IMR-90 (cell line): ENCODE measurements around the gene ANKMY1. TPM values are rescaled to one million over a fixed set of nuclear protein-coding genes. Genes with fewer than 3 reads are reported as not detected.

Source experiments
- ATAC-seq: fragments of 200-7000 bp; cut with Tn5 transposase; 2 replicates; pipeline ENCODE4 v1.9.1; 2020; ENCODE audit warnings: low read depth, mild to moderate bottlenecking, moderate library complexity
- BruUV-seq: library from RNA; stranded (reverse); fragments of 400-500 nt; replicated peaks from 2 replicates; lab custom pipeline; 2021; lab: Mats Ljungman, UMichigan
- CTCF ChIA-PET: fragments of 300-600 bp; formaldehyde crosslinking; extraction: SDS; loops from one replicate; lab custom pipeline; 2021; ENCODE audit warnings: antibody characterized with exemption; lab: Yijun Ruan, JAX
- POLR2A ChIA-PET: fragments of 300-600 bp; sonication (Branson Sonifier 250); formaldehyde crosslinking; loops from one replicate; lab custom pipeline; 2022; ENCODE audit warnings: antibody characterized with exemption; ENCODE audit not compliant: unreplicated experiment; lab: Charles Lee
- DNase-seq: peaks from one replicate; pipeline ENCODE4 v3.0.0; 2013
- H2AFZ ChIP-seq: replicated peaks from 2 replicates; pipeline ENCODE3; 2013; ENCODE audit warnings: low read length, mild to moderate bottlenecking; ENCODE audit not compliant: poor library complexity
- H2AK5ac ChIP-seq: 2 replicates; pipeline ENCODE4 v1.6.1; 2013; ENCODE audit warnings: low read depth, low read length, inconsistent platforms
- H2AK9ac ChIP-seq: replicated peaks from 2 replicates; pipeline ENCODE3; 2013; ENCODE audit warnings: mild to moderate bottlenecking, low read depth, low read length, moderate library complexity; ENCODE audit not compliant: poor library complexity
- H2BK120ac ChIP-seq: 2 replicates; pipeline ENCODE4 v1.6.1; 2013; ENCODE audit warnings: low read depth, low read length, inconsistent platforms
- H2BK15ac ChIP-seq: 3 replicates; pipeline ENCODE4 v1.6.1; 2013; ENCODE audit warnings: low read depth, low read length, inconsistent platforms
- H2BK20ac ChIP-seq: 2 replicates; pipeline ENCODE4 v1.6.1; 2013; ENCODE audit warnings: low read depth, mild to moderate bottlenecking, inconsistent platforms, low read length, moderate library complexity
- H2BK5ac ChIP-seq: 2 replicates; pipeline ENCODE4 v1.6.1; 2013; ENCODE audit warnings: mild to moderate bottlenecking, low read depth, low read length, inconsistent platforms; ENCODE audit not compliant: poor library complexity, severe bottlenecking
- H3K14ac ChIP-seq: replicated peaks from 2 replicates; pipeline ENCODE4 v1.6.1; 2013; ENCODE audit warnings: low read depth, low read length, inconsistent platforms
- H3K18ac ChIP-seq: 2 replicates; pipeline ENCODE4 v1.6.1; 2013; ENCODE audit warnings: low read depth, low read length, control low read depth
- H3K23ac ChIP-seq: 2 replicates; pipeline ENCODE4 v1.6.1; 2013; ENCODE audit warnings: low read depth, low read length, inconsistent platforms
- H3K27ac ChIP-seq: 2 replicates; pipeline ENCODE4 v1.5.1; 2013; ENCODE audit warnings: mild to moderate bottlenecking, control low read depth, low read length; ENCODE audit not compliant: insufficient read depth
- H3K27me3 ChIP-seq: 2 replicates; pipeline ENCODE4 v1.6.1; 2013; ENCODE audit warnings: low read length; ENCODE audit not compliant: control insufficient read depth, insufficient read depth
- H3K36me3 ChIP-seq: 2 replicates; pipeline ENCODE4 v1.6.1; 2013; ENCODE audit warnings: low read length, mixed read lengths; ENCODE audit not compliant: control insufficient read depth, insufficient read depth
- H3K4ac ChIP-seq: 2 replicates; pipeline ENCODE4 v1.6.1; 2013; ENCODE audit warnings: low read depth, low read length, inconsistent platforms
- H3K4me1 ChIP-seq: 2 replicates; pipeline ENCODE4 v1.6.1; 2013; ENCODE audit warnings: low read length, mixed read lengths; ENCODE audit not compliant: control insufficient read depth, insufficient read depth
- H3K4me2 ChIP-seq: 2 replicates; pipeline ENCODE4 v1.6.1; 2013; ENCODE audit warnings: low read depth, mild to moderate bottlenecking, control low read depth, low read length, moderate library complexity
- H3K4me3 ChIP-seq: 2 replicates; pipeline ENCODE4 v1.5.1; 2013; ENCODE audit warnings: low read depth, mild to moderate bottlenecking, control low read depth, low read length, moderate library complexity; ENCODE audit not compliant: insufficient read depth
- H3K56ac ChIP-seq: 2 replicates; pipeline ENCODE4 v1.6.1; 2013; ENCODE audit warnings: low read length, inconsistent platforms; ENCODE audit not compliant: insufficient read depth; ENCODE audit errors: extremely low read depth
- H3K79me1 ChIP-seq, 2 experiments: 2 replicates each; pipeline ENCODE4 v1.6.1; 2013; ENCODE audit warnings: low read length in 2 of 2, inconsistent platforms in 1 of 2, low read depth in 1 of 2
- H3K9ac ChIP-seq: 2 replicates; pipeline ENCODE4 v1.6.1; 2013; ENCODE audit warnings: low read depth, low read length, control low read depth
- H3K9me1 ChIP-seq: 2 replicates; pipeline ENCODE4 v1.6.1; 2013; ENCODE audit warnings: low read length, inconsistent platforms; ENCODE audit not compliant: insufficient read depth
- H3K9me3 ChIP-seq: 2 replicates; pipeline ENCODE4 v1.6.1; 2013; ENCODE audit warnings: low read length; ENCODE audit not compliant: control insufficient read depth, insufficient read depth
- H4K20me1 ChIP-seq: 2 replicates; pipeline ENCODE4 v1.6.1; 2013; ENCODE audit warnings: low read length, inconsistent platforms; ENCODE audit not compliant: insufficient read depth
- H4K5ac ChIP-seq: 2 replicates; pipeline ENCODE4 v1.6.1; 2013; ENCODE audit warnings: mild to moderate bottlenecking, low read depth, low read length, control low read depth
- H4K8ac ChIP-seq, 2 experiments: 2 replicates each; pipeline ENCODE4 v1.6.1; 2013; ENCODE audit warnings: low read depth in 2 of 2, low read length in 2 of 2, control low read depth in 1 of 2, inconsistent platforms in 1 of 2
- H4K91ac ChIP-seq: 2 replicates; pipeline ENCODE4 v1.6.1; 2013; ENCODE audit warnings: low read depth, low read length, inconsistent platforms; ENCODE audit not compliant: insufficient read depth
- NFE2L2 ChIP-seq: fragments of 150-350 bp; IDR thresholded peaks from 2 replicates; pipeline ENCODE4 v1.6.1; 2016; ENCODE audit warnings: low read depth, mild to moderate bottlenecking, low read length
- WGBS, 2 experiments: methylation state at CpG; one replicate each; pipeline versions ENCODE4 v1.1.5 to v1.1.7; 2013; ENCODE audit warnings: missing lambda C conversion rate in 2 of 2; ENCODE audit not compliant: insufficient read length in 1 of 2; ENCODE audit errors: extremely low coverage in 2 of 2; 5-methylcytosine and 5-hydroxymethylcytosine counted together
- dilution Hi-C: fragments of 300-500 bp; cut with HindIII; formaldehyde crosslinking; loops from one replicate; pipeline ENCODE4 v1.14.3; 2018; ENCODE audit warnings: low sequenced_read_pairs; ENCODE audit not compliant: unreplicated experiment
- in situ Hi-C: fragments of 300-500 bp; cut with MboI; formaldehyde crosslinking; loops from 3 replicates; pipeline ENCODE4 v1.14.3; 2019; ENCODE audit warnings: low sequenced_read_pairs, inconsistent platforms, mixed read lengths
- intact Hi-C: fragments of 100-400 bp; cut with micrococcal nuclease; formaldehyde crosslinking; loops from 2 replicates; pipeline ENCODE4 v1.10.0; 2022
- polyA plus RNA-seq, 3 experiments: library from polyadenylated mRNA; depleted of rRNA; stranded (reverse); fragments of >200 nt; gene quantifications; 2 replicates each; pipeline ENCODE4 v1.2.3, GENCODE V29; 2012; ENCODE audit warnings: low replicate concordance in 1 of 3
- total RNA-seq: library from RNA; depleted of rRNA; stranded (reverse); fragments of >200 nt; gene quantifications from 2 replicates; pipeline ENCODE4 v1.2.3, GENCODE V29; 2012

Gene ANKMY1
- total and polyA plus RNA-seq, 2 of the 4 experiments (the other 2 are of a cell fraction): 2.9 to 5.5 TPM

DNA sequence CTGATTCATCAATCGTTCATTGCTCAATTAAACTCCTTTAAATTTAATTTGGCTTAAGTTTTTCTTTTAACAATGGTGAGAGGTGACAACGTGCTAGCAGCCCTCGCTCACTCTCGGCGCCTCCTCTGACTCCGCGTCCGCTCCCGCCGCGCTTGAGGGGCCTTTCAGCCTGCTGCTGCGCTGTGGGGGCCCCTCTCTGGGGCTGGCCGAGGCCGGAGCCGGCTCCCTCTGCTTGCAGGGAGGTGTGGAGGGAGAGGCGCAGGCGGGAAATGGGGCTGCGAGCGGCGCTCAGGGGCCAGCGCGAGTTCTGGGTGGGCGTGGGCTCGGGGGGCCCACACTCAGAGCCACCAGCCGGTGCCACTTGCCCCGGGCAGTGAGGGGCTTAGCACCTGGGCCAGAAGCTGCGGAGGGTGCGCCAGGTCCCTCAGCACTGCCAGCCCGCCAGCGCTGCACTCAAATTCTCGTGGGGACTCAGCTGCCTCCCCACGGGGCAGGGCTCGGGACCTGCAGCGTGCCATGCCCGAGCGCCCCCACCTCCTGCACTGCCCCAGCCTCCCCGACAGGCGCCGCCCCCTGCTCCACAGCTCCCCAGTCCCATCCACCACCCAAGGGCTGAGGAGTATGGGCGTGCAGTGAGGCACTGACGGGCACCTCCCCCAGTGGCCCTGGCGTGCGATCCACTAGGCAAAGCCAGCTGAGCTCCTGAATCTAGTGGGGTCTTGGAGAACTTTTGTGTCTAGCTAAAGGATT is 19.6 kb downstream of the ANKMY1 start:
- Histone ChIP-seq H3K27me3 (no peaks in the 10 kb centered on the region), H2AFZ (no peak overlapping the region), H2BK120ac (no peak overlapping the region), H3K4me1 (no peaks in the 10 kb centered on the region), H2BK15ac (no peak overlapping the region), H3K56ac (no peak overlapping the region), H3K9me1 (peaks cover 4% of the 10 kb centered on the region; the same call in 1 of the 2 replicates), H3K14ac (no peak overlapping the region), H3K9me3 (no peaks in the 10 kb centered on the region), H2AK5ac (no peak overlapping the region), H4K91ac (no peak overlapping the region), H4K8ac (no peak overlapping the region), H3K9ac (no peak overlapping the region), H3K18ac (no peak overlapping the region), H3K23ac (no peak overlapping the region), H3K36me3 (peaks cover 6% of the 10 kb centered on the region), H4K20me1 (no peaks in the 10 kb centered on the region), H3K4me3 (no peak overlapping the region), H2BK20ac (no peak overlapping the region), H3K4me2 (no peak overlapping the region), H2BK5ac (no peak overlapping the region), H2AK9ac (no peak overlapping the region), H3K27ac (no peak overlapping the region), H4K5ac (no peak overlapping the region), H3K79me1 (peaks cover 0 to 2% of the 10 kb centered on the region in 2 experiments; a peak in 2 of 4 replicates), H3K4ac (no peak overlapping the region)
- dilution Hi-C loops (no loop called here), intact Hi-C loops (no loop called here), in situ Hi-C loops (no loop called here)
- BruUV-seq: no TSS peak
- ATAC-seq (no peak), DNase-seq (no peak)
- TF ChIP-seq NFE2L2: no peak
- ChIA-PET CTCF (no interaction called here), POLR2A (no interaction called here)
- WGBS, 2 experiments: 100% methylated on average over 6 of the region's 43 CpGs; no CpG with 5 or more reads in 1 of the 2 experiments
